H1 (cell line): ENCODE results near the gene ATP6V1G3. TPM values are rescaled to one million over a fixed set of nuclear protein-coding genes. Genes with fewer than 3 reads are reported as not detected.

Experiments
- CTCF ChIA-PET: fragments of 300-600 bp; sonication (Branson Sonifier 250); formaldehyde crosslinking; loops from one replicate; lab custom pipeline; 2021; ENCODE audit not compliant: partially characterized antibody; lab: Charles Lee
- POLR2A ChIA-PET: fragments of 300-600 bp; sonication (Branson Sonifier 250); formaldehyde crosslinking; loops from one replicate; lab custom pipeline; 2021; ENCODE audit warnings: inconsistent platforms; ENCODE audit not compliant: partially characterized antibody; lab: Charles Lee
- DNase-seq, 2 experiments: peaks; one replicate each; pipeline versions ENCODE4 v3.0.0 to v3.0.0-alpha.2; 2010 to 2022; ENCODE audit warnings: low spot score in 2 of 2, low read depth in 1 of 2, mixed read lengths in 1 of 2
- FAIRE-seq: peaks from 2 replicates; lab custom pipeline; 2011; peaks lifted over from hg19 to GRCh38; lab: Jason Lieb, UNC
- H2AFZ ChIP-seq: 2 replicates; pipeline ENCODE4 v1.8.1; 2012; ENCODE audit warnings: low read length, inconsistent platforms
- H2AK5ac ChIP-seq: 2 replicates; pipeline ENCODE4 v1.6.1; 2013; ENCODE audit warnings: low read depth, low read length
- H2BK120ac ChIP-seq: replicated peaks from 2 replicates; pipeline ENCODE3; 2013; ENCODE audit warnings: low read depth, low read length, inconsistent platforms
- H2BK12ac ChIP-seq: 2 replicates; pipeline ENCODE4 v1.6.1; 2013; ENCODE audit warnings: low read depth, low read length
- H2BK15ac ChIP-seq: 2 replicates; pipeline ENCODE4 v1.6.1; 2013; ENCODE audit warnings: low read length
- H2BK20ac ChIP-seq: 2 replicates; pipeline ENCODE4 v1.6.1; 2013; ENCODE audit warnings: low read length
- H2BK5ac ChIP-seq: 2 replicates; pipeline ENCODE4 v1.6.1; 2013; ENCODE audit warnings: low read depth, low read length
- H3K14ac ChIP-seq: 2 replicates; pipeline ENCODE4 v1.6.1; 2013; ENCODE audit warnings: inconsistent platforms; ENCODE audit not compliant: insufficient read length
- H3K18ac ChIP-seq: 2 replicates; pipeline ENCODE4 v1.6.1; 2013; ENCODE audit warnings: low read length; ENCODE audit errors: extremely low read depth
- H3K23ac ChIP-seq: 2 replicates; pipeline ENCODE4 v1.6.1; 2013; ENCODE audit warnings: inconsistent platforms; ENCODE audit not compliant: insufficient read length
- H3K23me2 ChIP-seq: 2 replicates; pipeline ENCODE4 v1.6.1; 2013; ENCODE audit warnings: low read depth, low read length
- H3K27ac ChIP-seq: 2 replicates; pipeline ENCODE4 v1.6.1; 2011; ENCODE audit warnings: low read depth, low read length, inconsistent platforms
- H3K27me3 ChIP-seq, 4 experiments: replicated peaks in 1 of 4; 1 replicate in 1 of 4; 2 replicates in 3 of 4; pipeline versions ENCODE4 v1.6.1 to v1.8.1; 2011 to 2013; ENCODE audit warnings: low read length in 3 of 4, mild to moderate bottlenecking in 3 of 4, inconsistent platforms in 2 of 4, mixed read lengths in 2 of 4, moderate library complexity in 1 of 4; ENCODE audit not compliant: control insufficient read depth in 3 of 4, insufficient read depth in 3 of 4; ENCODE audit errors: extremely low read depth in 1 of 4
- H3K36me3 ChIP-seq, 4 experiments: 2 replicates each; pipeline versions ENCODE4 v1.6.1 to v1.8.1; 2011 to 2013; ENCODE audit warnings: mild to moderate bottlenecking in 4 of 4, low read length in 3 of 4, moderate library complexity in 2 of 4, control low read depth in 1 of 4, inconsistent platforms in 1 of 4; ENCODE audit not compliant: insufficient read depth in 4 of 4, control insufficient read depth in 2 of 4
- H3K4ac ChIP-seq: replicated peaks from 2 replicates; pipeline ENCODE3; 2013; ENCODE audit warnings: low read length, low read depth, mixed read lengths, inconsistent platforms; ENCODE audit not compliant: insufficient read length
- H3K4me1 ChIP-seq, 4 experiments: replicated peaks in 1 of 4; 1 replicate in 1 of 4; 2 replicates in 3 of 4; pipeline versions ENCODE4 v1.6.1 to v1.8.1; 2011 to 2013; ENCODE audit warnings: low read length in 3 of 4, inconsistent platforms in 2 of 4, mixed read lengths in 1 of 4; ENCODE audit not compliant: insufficient read depth in 4 of 4, control insufficient read depth in 3 of 4
- H3K4me2 ChIP-seq, 2 experiments: 2 replicates each; pipeline versions ENCODE4 v1.6.1 to v1.8.1; 2011 to 2013; ENCODE audit warnings: low read depth in 2 of 2, low read length in 2 of 2, control low read depth in 1 of 2, inconsistent platforms in 1 of 2, mild to moderate bottlenecking in 1 of 2; ENCODE audit not compliant: insufficient read depth in 1 of 2
- H3K4me3 ChIP-seq, 4 experiments: fragments of 200-600, 300-600 bp in 1 of 4; sonication (generic), shearing (Covaris generic), sonication (Bioruptor Twin) in 1 of 4; 2 replicates each; pipeline versions ENCODE4 v1.5.1 to v1.8.1; 2011 to 2016; ENCODE audit warnings: low read length in 4 of 4, low read depth in 3 of 4, control low read depth in 2 of 4, inconsistent platforms in 2 of 4, mild to moderate bottlenecking in 2 of 4, mixed read lengths in 1 of 4, moderate library complexity in 1 of 4; ENCODE audit not compliant: insufficient read depth in 2 of 4; ENCODE audit errors: extremely low read depth in 1 of 4
- H3K56ac ChIP-seq: replicated peaks from 2 replicates; pipeline ENCODE3; 2013; ENCODE audit warnings: low read depth, mild to moderate bottlenecking, mixed read lengths, low read length, inconsistent platforms; ENCODE audit not compliant: insufficient read length
- H3K79me1 ChIP-seq: 2 replicates; pipeline ENCODE4 v1.6.1; 2013; ENCODE audit warnings: low read depth, low read length, control low read depth
- H3K79me2 ChIP-seq, 2 experiments: 2 replicates each; pipeline versions ENCODE4 v1.6.1 to v1.8.1; 2012 to 2013; ENCODE audit warnings: low read length in 2 of 2, mild to moderate bottlenecking in 2 of 2, inconsistent platforms in 1 of 2; ENCODE audit not compliant: insufficient read depth in 2 of 2, control insufficient read depth in 1 of 2
- H3K9ac ChIP-seq, 4 experiments: replicated peaks in 1 of 4; 1 replicate in 1 of 4; 2 replicates in 3 of 4; pipeline versions ENCODE4 v1.6.1 to v1.8.1; 2011 to 2013; ENCODE audit warnings: low read depth in 3 of 4, low read length in 3 of 4, control low read depth in 2 of 4, mild to moderate bottlenecking in 2 of 4, moderate library complexity in 2 of 4, inconsistent platforms in 1 of 4; ENCODE audit errors: extremely low read depth in 1 of 4
- H3K9me3 ChIP-seq, 2 experiments: 2 replicates each; pipeline versions ENCODE4 v1.6.1 to v1.8.1; 2012 to 2013; ENCODE audit warnings: mild to moderate bottlenecking in 2 of 2, moderate library complexity in 2 of 2, control low read depth in 1 of 2, inconsistent platforms in 1 of 2, low read depth in 1 of 2, low read length in 1 of 2, mixed read lengths in 1 of 2; ENCODE audit not compliant: insufficient read depth in 2 of 2
- H4K20me1 ChIP-seq, 2 experiments: replicated peaks in 1 of 2; 2 replicates each; pipeline versions ENCODE3 to v1.8.1; 2011 to 2013; ENCODE audit warnings: inconsistent platforms in 2 of 2, low read length in 2 of 2, mild to moderate bottlenecking in 1 of 2; ENCODE audit not compliant: insufficient read depth in 2 of 2, control insufficient read depth in 1 of 2
- H4K5ac ChIP-seq: 2 replicates; pipeline ENCODE4 v1.6.1; 2013; ENCODE audit warnings: low read length, low read depth, mixed read lengths, inconsistent platforms; ENCODE audit not compliant: insufficient read length
- H4K8ac ChIP-seq: 2 replicates; pipeline ENCODE4 v1.8.0; 2013; ENCODE audit warnings: mild to moderate bottlenecking, moderate library complexity, low read length, inconsistent platforms; ENCODE audit not compliant: insufficient read depth; ENCODE audit errors: extremely low read depth
- H4K91ac ChIP-seq: replicated peaks from 2 replicates; pipeline ENCODE3; 2013; ENCODE audit warnings: low read length, mixed read lengths, inconsistent platforms; ENCODE audit not compliant: insufficient read length
- BACH1 ChIP-seq: IDR thresholded peaks from 2 replicates; pipeline ENCODE4 v1.6.1; 2012; ENCODE audit warnings: low read length, improper control_type of control experiment
- CBX5 ChIP-seq: fragments of 300-800, 300-1000 bp; sonication (generic); IDR thresholded peaks from 2 replicates; pipeline ENCODE4 v1.7.1; 2016; ENCODE audit warnings: antibody characterized with exemption, low read length, low read depth
- EZH2 ChIP-seq: fragments of 200-600 bp; sonication (generic); IDR thresholded peaks from 2 replicates; pipeline ENCODE4 v1.7.1; 2012; ENCODE audit warnings: low read depth, mild to moderate bottlenecking, moderate library complexity, low read length, inconsistent platforms; ENCODE audit not compliant: severe bottlenecking
- GABPA ChIP-seq: IDR thresholded peaks from 2 replicates; pipeline ENCODE4 v1.6.1; 2011; ENCODE audit warnings: mild to moderate bottlenecking, low read length, moderate library complexity, borderline replicate concordance; ENCODE audit not compliant: insufficient read depth
- SIN3A ChIP-seq, 2 experiments: IDR thresholded peaks in 1 of 2; conservative IDR thresholded peaks in 1 of 2; 2 replicates each; pipeline ENCODE4 v1.6.1; 2011 to 2012; ENCODE audit warnings: low read length in 2 of 2, improper control_type of control experiment in 1 of 2, low read depth in 1 of 2, mild to moderate bottlenecking in 1 of 2
- USF2 ChIP-seq: IDR thresholded peaks from 2 replicates; pipeline ENCODE4 v1.6.1; 2011; ENCODE audit warnings: low read length, improper control_type of control experiment
- polyA plus RNA-seq, 7 experiments: library from polyadenylated mRNA; depleted of rRNA in 3 of 7; stranded (reverse) in 5 of 7; unstranded in 2 of 7; fragments of >200 nt in 5 of 7; fragments of 200-250 nt in 2 of 7; gene quantifications; 1 replicate in 5 of 7; 2 replicates in 1 of 7; 4 replicates in 1 of 7; pipeline versions ENCODE4 v1.2.1 to v1.2.3, GENCODE V29; 2011 to 2013; ENCODE audit warnings: missing spikeins in 2 of 7, mixed read lengths in 2 of 7
- total RNA-seq: library from RNA; stranded (reverse); fragmentation: NEBNext Ultra II Directional; extraction: Animal tissue kit (Norgen Biotek cat#: 25700); gene quantifications from 2 replicates; pipeline ENCODE4 v1.2.1, GENCODE V29; 2021

The ATP6V1G3 gene
- total and polyA plus RNA-seq, 2 of the 8 experiments (the other 6 are each of a cell fraction or from before 2014, with no cell fraction given) = not detected

GRCh38 chr1:198548890-198549289 lies 8.4 kb upstream of the ATP6V1G3 start:
- H3K56ac ChIP-seq = no peak overlapping the region
- no peak overlapping the region for H3K4me2 ChIP-seq
- no peak overlapping the region for H2BK120ac ChIP-seq
- H4K20me1 ChIP-seq = no peaks in the 10 kb centered on the region
- no peak overlapping the region for H3K9ac ChIP-seq
- ChIA-PET POLR2A (no interaction called here), CTCF (no interaction called here)
- no peak overlapping the region for H4K5ac ChIP-seq
- no peaks in the 10 kb centered on the region for H3K36me3 ChIP-seq
- no peak overlapping the region for H2BK5ac ChIP-seq
- TF ChIP-seq USF2 (no peak), BACH1 (no peak), EZH2 (no peak), CBX5 (no peak), SIN3A (conservative IDR thresholded peaks at IDR 0.05 in 1 of 2, IDR thresholded peaks at IDR 0.05 in 1 of 2; ENCODE audit: low read depth in 1 of 2, low read length in 2 of 2) (no peak), GABPA (no peak)
- H3K27me3 ChIP-seq = no peaks in the 10 kb centered on the region
- no peak overlapping the region for H3K4ac ChIP-seq
- H3K27ac ChIP-seq = no peak overlapping the region
- H2AK5ac ChIP-seq = no peak overlapping the region
- H3K79me2 ChIP-seq = no peaks in the 10 kb centered on the region
- H3K9me3 ChIP-seq = no peaks in the 10 kb centered on the region
- FAIRE-seq = no peak
- H2BK15ac ChIP-seq = no peak overlapping the region
- H2BK12ac ChIP-seq = no peak overlapping the region
- no peak overlapping the region for H2BK20ac ChIP-seq
- H3K23me2 ChIP-seq = no peaks in the 10 kb centered on the region; the same call in 1 of the 2 replicates
- no peaks in the 10 kb centered on the region for H3K4me1 ChIP-seq
- H3K18ac ChIP-seq = no peak overlapping the region
- H4K91ac ChIP-seq = no peak overlapping the region
- H3K4me3 ChIP-seq = no peak overlapping the region
- H3K14ac ChIP-seq = no peak overlapping the region
- no peak overlapping the region for H4K8ac ChIP-seq
- H3K79me1 ChIP-seq = no peaks in the 10 kb centered on the region
- no peak overlapping the region for H3K23ac ChIP-seq
- DNase-seq = no peak
- H2AFZ ChIP-seq = no peak overlapping the region
